CD14-positive monocyte (primary cell): ENCODE data around the gene C11orf42. TPM values are rescaled to one million over a fixed set of nuclear protein-coding genes. Genes with fewer than 3 reads are reported as not detected.

Source experiments
- DNase-seq, 3 donors: peaks; one replicate each; pipeline ENCODE4 v3.0.0-alpha.2; 2011 to 2022
- H2AFZ ChIP-seq: 2 replicates; pipeline ENCODE4 v1.6.0; 2012; ENCODE audit warnings: mild to moderate bottlenecking, low read depth, low read length, inconsistent platforms; ENCODE audit not compliant: insufficient read depth, poor library complexity, severe bottlenecking
- H3K27ac ChIP-seq, 2 donors: 1 replicate in 1 of 2; 2 replicates in 1 of 2; pipeline ENCODE4 v1.5.1; 2012 to 2013; ENCODE audit warnings: low read length in 2 of 2, control low read depth in 1 of 2, inconsistent platforms in 1 of 2, low read depth in 1 of 2, mild to moderate bottlenecking in 1 of 2
- H3K27me3 ChIP-seq, 2 donors: one replicate each; pipeline versions ENCODE4 v1.6.0 to v1.6.1; 2011 to 2013; ENCODE audit warnings: low read length in 2 of 2; ENCODE audit not compliant: control insufficient read depth in 2 of 2, insufficient read depth in 2 of 2
- H3K36me3 ChIP-seq, 2 donors: replicated peaks in 1 of 2; 1 replicate in 1 of 2; 2 replicates in 1 of 2; pipeline versions ENCODE4 v1.5.1 to v1.6.1; 2012 to 2013; ENCODE audit warnings: low read length in 2 of 2, control low read depth in 1 of 2, inconsistent platforms in 1 of 2, mild to moderate bottlenecking in 1 of 2; ENCODE audit not compliant: insufficient read depth in 2 of 2, control insufficient read depth in 1 of 2
- H3K4me1 ChIP-seq, 2 donors: 1 replicate in 1 of 2; 2 replicates in 1 of 2; pipeline versions ENCODE4 v1.5.1 to v1.6.1; 2012 to 2013; ENCODE audit warnings: low read length in 2 of 2, control low read depth in 1 of 2, inconsistent platforms in 1 of 2, mild to moderate bottlenecking in 1 of 2, moderate library complexity in 1 of 2; ENCODE audit not compliant: insufficient read depth in 2 of 2, control insufficient read depth in 1 of 2
- H3K4me2 ChIP-seq: replicated peaks from 2 replicates; pipeline ENCODE3; 2012; ENCODE audit warnings: low read length, moderate library complexity, mild to moderate bottlenecking; ENCODE audit not compliant: poor library complexity, severe bottlenecking; ENCODE audit errors: extremely low read depth
- H3K4me3 ChIP-seq, 3 experiments: fragments of 200-600 bp in 1 of 3; sonication (generic) in 1 of 3; replicated peaks in 1 of 3; 1 replicate in 2 of 3; 2 replicates in 1 of 3; pipeline ENCODE4 v1.5.1; 2011 to 2013; ENCODE audit warnings: low read length in 3 of 3, mild to moderate bottlenecking in 3 of 3, control low read depth in 2 of 3, low read depth in 2 of 3, inconsistent platforms in 1 of 3, moderate library complexity in 1 of 3
- H3K79me2 ChIP-seq: 2 replicates; pipeline ENCODE4 v1.6.0; 2012; ENCODE audit warnings: mild to moderate bottlenecking, control low read depth, inconsistent platforms, low read length, moderate library complexity; ENCODE audit not compliant: insufficient read depth
- H3K9ac ChIP-seq: 2 replicates; pipeline ENCODE4 v1.6.0; 2017; ENCODE audit warnings: low read length, mild to moderate bottlenecking; ENCODE audit not compliant: insufficient read depth, poor library complexity, severe bottlenecking
- H3K9me3 ChIP-seq, 2 donors: replicated peaks in 1 of 2; 1 replicate in 1 of 2; 2 replicates in 1 of 2; pipeline versions ENCODE4 v1.5.1 to v1.6.1; 2012 to 2013; ENCODE audit warnings: low read length in 2 of 2, control low read depth in 1 of 2; ENCODE audit not compliant: control insufficient read depth in 1 of 2, insufficient read depth in 1 of 2
- H4K20me1 ChIP-seq: 2 replicates; pipeline ENCODE4 v1.6.0; 2012; ENCODE audit warnings: mild to moderate bottlenecking, low read length, control low read depth, moderate library complexity; ENCODE audit not compliant: insufficient read depth
- H3K27ac Mint-ChIP-seq, 7 donors: one replicate each; pipeline ENCODE4 v1.8.0; 2020; ENCODE audit warnings: mild to moderate bottlenecking in 7 of 7, mixed read lengths in 7 of 7, moderate library complexity in 6 of 7, inconsistent platforms in 2 of 7
- H3K27me3 Mint-ChIP-seq, 3 donors: one replicate each; pipeline ENCODE4 v1.8.0; 2021 to 2022; ENCODE audit warnings: low read depth in 3 of 3, mild to moderate bottlenecking in 3 of 3, mixed read lengths in 3 of 3, moderate library complexity in 3 of 3, inconsistent platforms in 1 of 3
- H3K36me3 Mint-ChIP-seq, 2 donors: one replicate each; pipeline ENCODE4 v1.8.0; 2020; ENCODE audit warnings: mixed read lengths in 2 of 2, inconsistent platforms in 1 of 2, mild to moderate bottlenecking in 1 of 2
- H3K4me1 Mint-ChIP-seq: one replicate; pipeline ENCODE4 v1.8.0; 2020; ENCODE audit warnings: mild to moderate bottlenecking, mixed read lengths
- H3K4me3 Mint-ChIP-seq, 2 donors: one replicate each; pipeline ENCODE4 v1.8.0; 2020; ENCODE audit warnings: mild to moderate bottlenecking in 2 of 2, mixed read lengths in 2 of 2, moderate library complexity in 1 of 2
- H3K9me3 Mint-ChIP-seq, 7 donors: one replicate each; pipeline ENCODE4 v1.8.0; 2020 to 2022; ENCODE audit warnings: mixed read lengths in 7 of 7, mild to moderate bottlenecking in 6 of 7, moderate library complexity in 6 of 7, inconsistent platforms in 2 of 7
- CTCF ChIP-seq: fragments of 200-600 bp; IDR thresholded peaks from one replicate; pipeline ENCODE4 v1.8.0; 2022; ENCODE audit warnings: antibody characterized with exemption, mild to moderate bottlenecking
- WGBS: methylation state at CpG from one replicate; pipeline ENCODE4 v1.1.5; 2013; ENCODE audit warnings: missing lambda C conversion rate; ENCODE audit not compliant: insufficient coverage; 5-methylcytosine and 5-hydroxymethylcytosine counted together
- intact Hi-C, 2 donors: fragments of 100-400 bp; cut with micrococcal nuclease; formaldehyde crosslinking; loops; one replicate each; pipeline versions ENCODE4 v1.15.0 to v1.15.1; 2023
- polyA plus RNA-seq, 3 donors: library from polyadenylated mRNA; depleted of rRNA in 1 of 3; unstranded in 2 of 3; stranded (reverse) in 1 of 3; fragments of 300-500 nt in 2 of 3; fragments of >200 nt in 1 of 3; fragmentation: Illumina TruSeq in 2 of 3; gene quantifications; 1 replicate in 2 of 3; 2 replicates in 1 of 3; pipeline ENCODE4 v1.2.3, GENCODE V29; 2012 to 2021

C11orf42 gene
- polyA plus RNA-seq, 3 donors, result not detected

- Histone ChIP-seq H3K9me3 (peaks cover 0 to 21% of the 10 kb centered on the region in 2 donors), H3K27ac (no peak overlapping the region), H3K9ac (no peak overlapping the region), H3K79me2 (no peaks in the 10 kb centered on the region), H3K4me2 (no peak overlapping the region), H3K4me3 (no peak overlapping the region), H3K4me1 (peaks cover 14 to 18% of the 10 kb centered on the region in 2 donors), H2AFZ (no peak overlapping the region), H4K20me1 (no peaks in the 10 kb centered on the region), H3K27me3 (peaks cover 74 to 88% of the 10 kb centered on the region in 2 donors), H3K36me3 (no peaks in the 10 kb centered on the region)
- H3K4me3 Mint-ChIP-seq, result peak overlapping the region in 1 of 2 donors; percentile 84
- peaks cover 0 to 17% (median 0%) of the 10 kb centered on the region in 3 donors for H3K27me3 Mint-ChIP-seq
- TF ChIP-seq CTCF, result no peak
- no CpG with 5 or more reads among the region's 3 CpGs for WGBS
- H3K36me3 Mint-ChIP-seq, result no peaks in the 10 kb centered on the region
- peaks cover 0 to 12% (median 0%) of the 10 kb centered on the region in 7 donors for H3K9me3 Mint-ChIP-seq
- DNase-seq, result no peak
- H3K27ac Mint-ChIP-seq, result no peak overlapping the region
- H3K4me1 Mint-ChIP-seq, result peaks cover 12% of the 10 kb centered on the region
- intact Hi-C loops, result no loop called here
These were observed 52.8 kb downstream of the C11orf42 start for GRCh38 chr11:6258141-6258540.

- H3K4me1 Mint-ChIP-seq, result peaks cover 12% of the 10 kb centered on the region
- Histone ChIP-seq H2AFZ (peak overlapping the region; percentile 74), H3K9ac (no peak overlapping the region), H3K79me2 (no peaks in the 10 kb centered on the region), H3K27me3 (peaks cover 76 to 92% of the 10 kb centered on the region in 2 donors), H3K4me1 (peaks cover 14 to 18% of the 10 kb centered on the region in 2 donors), H3K27ac (no peak overlapping the region), H4K20me1 (no peaks in the 10 kb centered on the region), H3K4me2 (peak overlapping the region; percentile 71), H3K9me3 (peaks cover 0 to 21% of the 10 kb centered on the region in 2 donors), H3K4me3 (peak overlapping the region in 1 of 3 experiments; percentile 67), H3K36me3 (no peaks in the 10 kb centered on the region)
- 10% methylated on average over 15 of the region's 16 CpGs for WGBS
- DNase-seq, result no peak
- H3K4me3 Mint-ChIP-seq, result peak overlapping the region; percentile 59 to 84
- no peak for TF ChIP-seq CTCF
- peaks cover 0 to 18% (median 0%) of the 10 kb centered on the region in 3 donors for H3K27me3 Mint-ChIP-seq
- H3K36me3 Mint-ChIP-seq, result no peaks in the 10 kb centered on the region
- intact Hi-C loops, result no loop called here
- peaks cover 0 to 12% (median 0%) of the 10 kb centered on the region in 7 donors for H3K9me3 Mint-ChIP-seq
- no peak overlapping the region for H3K27ac Mint-ChIP-seq
These were observed 53.3 kb downstream of the C11orf42 start for GRCh38 chr11:6258571-6259081.
